ENCODE data around the gene OR8B2. TPM values are rescaled to one million over a fixed set of nuclear protein-coding genes. Genes with fewer than 3 reads are reported as not detected.

Gene OR8B2
- total RNA-seq, 1 donor from 2014 or later, result not detected

- no peak for DNase-seq (ENCODE audit: low read depth)
- TF ChIP-seq CTCF (IDR thresholded peaks at IDR 0.05; ENCODE audit: insufficient read depth, low read length, poor library complexity, severe bottlenecking), result no peak
- no peaks in the 10 kb centered on the region for H3K36me3 ChIP-seq (ENCODE audit: control insufficient read depth, insufficient read depth, low read length)
- no peaks in the 10 kb centered on the region for H3K27me3 ChIP-seq (ENCODE audit: control insufficient read depth, insufficient read depth, low read length)
- no peak overlapping the region for H3K4me3 ChIP-seq (ENCODE audit: low read depth, low read length)
Observed at GRCh38 chr11:124339396-124340141, 44.7 kb downstream of the OR8B2 start.

Other genes starting within 250 kb of the OR8B2 start
- gene OR10D3, start 201.2 kb downstream of the OR8B2 start, total RNA-seq, result not detected in 2 replicates
- not detected in 2 replicates for gene OR8G1, start 143.4 kb downstream of the OR8B2 start, total RNA-seq
- gene OR8G5, start 128.1 kb downstream of the OR8B2 start, total RNA-seq, result not detected in 2 replicates
- gene OR8D1, start 70.5 kb downstream of the OR8B2 start, total RNA-seq, result not detected in 2 replicates
- not detected in 2 replicates for gene OR8D2, start 64.3 kb downstream of the OR8B2 start, total RNA-seq
- gene OR8B3, start 14.5 kb upstream of the OR8B2 start, total RNA-seq, result not detected in 2 replicates
- not detected in 2 replicates for gene OR8B4, start 40.4 kb upstream of the OR8B2 start, total RNA-seq
- not detected in 2 replicates for gene OR8B8, start 61.2 kb upstream of the OR8B2 start, total RNA-seq
- not detected in 2 replicates for gene OR8B12, start 159.2 kb upstream of the OR8B2 start, total RNA-seq
- not detected in 2 replicates for gene OR8A1, start 185.5 kb upstream of the OR8B2 start, total RNA-seq
- not detected in 2 replicates for gene PANX3, start 226.9 kb upstream of the OR8B2 start, total RNA-seq
- 45.4 and 53.7 TPM in 2 replicates for gene TBRG1, start 238.4 kb upstream of the OR8B2 start, total RNA-seq

Data from kidney epithelial cell (primary cell).